UCSD-AML1 (cell line): ENCODE results near the gene NDEL1.
"Not testable (repeated sequence)": the region's sequence is repeated elsewhere in the genome, so short reads cannot be mapped to it uniquely, and the experiment has no call there.

Experiments used
- DNase-seq: peaks from one replicate; lab custom pipeline; 2025; ENCODE audit not compliant: unreplicated experiment; lab: John Stamatoyannopoulos, UW

The NDEL1 gene

DNA sequence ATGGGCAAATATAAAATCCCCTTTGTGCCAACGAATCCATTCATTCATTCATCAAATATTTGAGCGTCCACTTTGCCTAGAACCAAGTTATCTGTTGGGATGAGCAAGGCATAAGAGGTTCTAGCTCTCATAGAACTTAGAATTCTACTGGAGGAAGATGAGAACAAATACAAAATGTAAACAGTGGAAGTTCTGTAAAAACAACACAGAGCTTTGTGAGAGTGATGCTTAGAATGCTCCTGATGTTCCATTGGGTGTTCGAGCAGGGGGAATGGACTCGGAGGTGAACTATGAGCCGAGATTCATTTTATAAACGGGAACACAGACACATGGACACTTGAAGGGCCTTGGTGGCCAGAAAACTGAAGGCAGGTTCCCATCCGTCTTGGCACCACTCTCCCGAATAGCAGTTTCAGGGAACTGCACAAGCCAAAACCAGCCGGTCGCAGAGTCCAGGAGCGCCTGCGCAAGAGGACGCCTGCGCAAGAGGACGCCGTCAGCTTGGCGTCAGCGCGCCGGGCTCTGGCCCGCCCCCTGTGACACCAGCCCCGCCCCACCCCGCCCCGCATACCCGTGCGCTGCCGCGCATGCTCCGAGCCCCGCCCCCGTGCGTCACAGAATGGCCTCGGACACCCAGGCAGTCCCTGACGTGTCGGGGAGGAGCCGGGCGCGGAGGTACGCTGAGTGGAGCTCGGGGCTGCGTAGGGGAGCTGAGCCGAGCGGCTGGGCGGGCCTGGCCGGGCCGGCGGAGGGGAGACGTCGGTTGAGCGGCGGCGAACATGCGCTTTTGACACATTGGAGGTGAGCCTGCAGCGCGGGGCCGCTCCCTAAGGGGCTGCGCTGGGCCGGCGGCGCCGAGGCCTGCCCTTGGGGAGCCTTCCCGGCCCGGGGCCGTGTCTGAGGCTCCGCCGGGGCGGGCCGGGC, at the start of gene NDEL1:
NDEL1 (plus strand) TSS at position 640 of the 924 bp plus-strand sequence. CDS start 8,388 bp downstream, outside the sequence.
- peak; percentile 98 for DNase-seq

- no peak for DNase-seq
Observed at GRCh38 chr17:8386841-8387240, 48.8 kb upstream of the NDEL1 start.

GRCh38 chr17:8387914-8388651, 47.6 kb upstream of the NDEL1 start:
- no peak for DNase-seq

DNA sequence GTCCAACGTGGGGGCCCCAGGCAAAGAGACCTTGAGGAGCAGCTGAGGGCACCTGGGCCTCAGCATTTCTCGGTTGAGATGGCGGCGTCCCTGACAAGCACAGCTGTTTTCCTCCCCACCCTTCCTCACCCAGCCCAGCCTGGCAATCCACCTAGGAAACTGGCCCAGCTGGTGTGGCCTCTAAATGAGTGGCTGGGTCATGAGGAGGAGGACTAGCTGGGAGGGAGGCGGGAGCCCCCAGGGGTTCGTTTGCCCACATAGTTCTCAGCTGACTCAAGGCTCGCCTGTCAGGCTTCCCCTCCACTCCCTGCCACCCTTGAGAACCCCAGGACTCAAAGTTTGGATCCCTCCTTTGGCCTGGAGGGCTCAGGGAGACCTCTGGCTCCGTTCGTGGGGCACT, 44.0 kb upstream of the NDEL1 start:
- DNase-seq, result no peak

DNA sequence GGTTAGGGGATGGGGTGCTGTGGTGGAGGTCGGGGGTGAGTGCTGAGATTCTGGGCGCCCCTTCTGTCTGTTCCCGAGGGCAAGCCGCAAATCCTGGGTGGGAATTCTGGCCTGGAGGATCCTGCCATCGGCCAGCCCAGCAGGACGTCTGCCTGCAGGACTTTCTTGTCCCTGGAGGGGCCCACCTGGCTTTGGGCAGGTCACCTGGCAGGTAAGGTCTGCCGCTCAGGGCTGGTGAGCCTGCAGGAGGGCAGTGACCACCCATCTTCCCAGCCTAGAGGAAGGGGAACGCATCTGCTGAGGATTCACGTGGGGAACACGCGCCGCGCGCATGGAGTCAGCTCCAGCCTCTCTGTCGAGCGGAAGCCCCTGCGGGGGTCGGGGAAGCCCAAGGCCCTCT, 43.4 kb upstream of the NDEL1 start:
- no peak for DNase-seq

- no peak for DNase-seq
Observed at GRCh38 chr17:8392674-8393469, 42.8 kb upstream of the NDEL1 start.

DNA sequence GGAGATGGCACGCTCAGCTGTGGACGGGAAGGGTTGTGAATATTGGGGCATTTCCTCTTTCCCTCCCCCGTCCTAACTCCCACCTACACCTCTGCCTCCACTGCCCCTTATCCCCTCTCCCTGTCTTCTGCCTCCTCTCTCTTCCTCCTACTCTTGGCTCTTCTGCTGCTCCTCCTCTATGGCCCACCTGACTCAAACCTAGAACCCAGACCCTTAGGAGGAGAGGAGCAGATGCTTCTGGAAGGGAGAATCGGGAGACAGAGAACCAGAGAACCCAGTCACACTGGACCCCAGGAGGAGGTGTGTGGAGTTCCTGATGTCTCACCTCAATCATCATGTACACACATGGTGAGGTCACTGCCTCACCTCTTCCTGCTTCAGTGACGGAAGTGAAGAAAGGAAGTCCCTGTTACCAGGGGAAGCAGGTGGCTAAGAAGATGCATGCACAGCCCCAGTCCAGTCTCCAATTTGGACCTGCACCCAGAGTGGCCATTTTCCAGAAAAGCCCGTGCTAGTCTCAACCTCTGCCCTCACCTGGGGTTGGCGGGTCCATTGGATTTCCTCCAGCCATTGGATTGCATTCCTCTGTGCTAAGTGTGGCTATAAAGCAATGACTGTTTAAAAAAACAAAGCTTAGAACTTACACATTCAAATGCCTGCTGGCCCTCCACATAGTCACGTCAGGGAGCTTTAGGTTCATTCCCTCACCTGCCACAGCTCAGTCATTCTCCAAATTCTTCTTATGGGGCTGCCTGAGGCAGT, 42.0 kb upstream of the NDEL1 start:
- DNase-seq, result no peak

DNA sequence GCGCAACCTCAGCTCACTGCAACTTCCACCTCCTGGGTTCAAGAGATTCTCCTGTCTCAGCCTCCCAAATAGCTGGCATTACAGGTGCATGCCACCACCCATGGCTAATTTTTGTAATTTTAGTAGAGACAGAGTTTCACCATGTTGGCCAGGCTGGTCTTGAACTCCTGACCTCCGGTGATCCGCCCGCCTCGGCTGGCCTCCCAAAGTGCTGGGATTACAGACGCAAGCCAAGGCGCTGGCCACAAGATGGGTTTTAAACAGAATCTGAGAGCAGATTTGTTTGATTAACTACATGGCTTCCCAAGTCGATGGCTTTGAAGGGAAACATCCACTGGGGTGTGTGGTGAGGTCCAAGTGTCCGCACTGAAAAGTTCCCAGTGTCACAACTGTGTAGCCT, 41.2 kb upstream of the NDEL1 start:
- not testable (repeated sequence) for DNase-seq

GRCh38 chr17:8397636-8398035, 38.0 kb upstream of the NDEL1 start, which contains the start of gene RNF222:
TSS of gene RNF222 (minus strand) at chr17:8397827. CDS start at chr17:8393461, 4,366 bp downstream.
- no peak for DNase-seq

GRCh38 chr17:8398980-8399379, 36.7 kb upstream of the NDEL1 start:
- DNase-seq, result no peak

DNA sequence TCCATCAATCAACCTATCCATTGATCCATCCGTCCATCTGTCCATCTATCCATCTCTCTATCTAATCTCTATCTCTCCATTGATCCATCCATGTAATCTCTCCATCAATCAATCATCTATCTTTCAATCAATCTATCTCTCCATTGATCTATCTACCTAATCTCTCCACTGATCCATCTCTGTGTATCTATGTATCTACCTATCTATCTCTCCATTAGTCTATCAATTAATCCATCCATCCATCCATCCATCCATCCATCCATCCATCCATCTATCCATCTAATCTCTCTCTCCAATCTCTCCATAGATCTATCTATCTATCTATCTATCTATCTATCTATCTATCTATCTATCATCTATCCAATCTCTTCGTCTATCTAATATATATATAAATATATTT, 34.6 kb upstream of the NDEL1 start:
- no peak for DNase-seq

GRCh38 chr17:8402921-8403536, 32.7 kb upstream of the NDEL1 start:
- no peak for DNase-seq

DNA sequence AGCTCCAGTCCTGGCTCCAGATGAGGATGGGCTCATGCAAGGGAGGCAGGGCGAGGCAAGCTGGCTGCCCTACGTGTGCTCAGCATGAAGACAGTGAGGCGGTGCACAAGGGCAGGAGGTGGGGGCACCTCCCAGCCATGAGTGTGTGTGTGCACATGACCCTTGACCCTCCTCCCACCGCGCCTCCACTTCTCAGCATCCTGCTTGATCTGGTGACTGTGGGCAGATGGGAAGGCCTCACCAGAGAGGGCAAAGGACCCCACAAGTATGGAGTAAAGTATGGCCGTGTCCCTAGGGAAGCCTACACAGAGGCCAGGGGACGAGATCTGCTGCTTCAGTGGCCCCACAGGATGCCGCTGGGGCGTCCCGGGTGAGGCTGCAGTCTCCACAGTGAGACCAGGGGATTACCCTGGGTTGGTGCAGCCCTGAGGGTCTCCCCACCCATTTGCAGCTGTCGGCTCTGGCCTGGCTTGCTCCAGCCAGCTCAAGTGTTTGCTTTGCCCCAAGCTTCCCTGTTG, 30.1 kb upstream of the NDEL1 start:
- no peak for DNase-seq

DNA sequence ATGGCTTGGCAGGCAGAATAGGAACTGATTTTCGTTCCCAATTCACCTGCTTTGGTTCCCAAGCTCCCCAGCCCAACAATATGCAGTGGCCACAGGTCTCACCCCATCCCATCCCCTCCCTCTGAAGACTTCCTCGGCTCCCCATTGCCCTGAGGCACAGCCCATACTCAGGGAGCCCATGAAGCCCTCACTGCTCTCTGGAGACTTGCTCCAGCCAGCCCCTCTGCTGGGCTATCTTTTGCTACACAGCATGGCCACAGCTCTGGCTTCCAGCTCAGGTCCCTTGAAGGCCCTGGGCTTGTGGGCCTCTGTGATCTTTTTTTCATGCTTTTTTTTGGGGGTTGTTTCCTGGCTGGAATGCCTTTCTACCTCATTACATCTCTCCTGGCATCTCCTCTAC, 29.5 kb upstream of the NDEL1 start:
- DNase-seq, result no peak

DNA sequence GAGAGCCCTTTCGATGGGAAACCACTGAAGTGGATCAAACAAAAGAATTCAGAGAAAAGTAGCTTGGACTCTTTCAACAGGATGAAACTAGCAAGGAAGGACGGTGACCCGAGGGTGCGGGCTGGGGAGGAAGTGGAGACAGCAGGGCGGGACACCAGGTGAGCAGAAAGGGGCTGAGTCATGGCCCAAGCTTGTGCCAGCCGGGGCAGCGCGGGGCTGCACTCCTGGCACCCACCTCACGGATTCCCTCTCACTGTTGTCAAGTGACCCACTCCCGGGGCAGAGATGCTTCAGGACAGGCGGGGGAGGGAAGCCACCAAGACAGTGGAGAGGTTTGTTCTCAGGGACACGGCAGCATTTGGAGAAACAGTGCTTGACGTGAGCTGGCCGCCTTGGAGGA, 27.3 kb upstream of the NDEL1 start:
- DNase-seq, result no peak

DNA sequence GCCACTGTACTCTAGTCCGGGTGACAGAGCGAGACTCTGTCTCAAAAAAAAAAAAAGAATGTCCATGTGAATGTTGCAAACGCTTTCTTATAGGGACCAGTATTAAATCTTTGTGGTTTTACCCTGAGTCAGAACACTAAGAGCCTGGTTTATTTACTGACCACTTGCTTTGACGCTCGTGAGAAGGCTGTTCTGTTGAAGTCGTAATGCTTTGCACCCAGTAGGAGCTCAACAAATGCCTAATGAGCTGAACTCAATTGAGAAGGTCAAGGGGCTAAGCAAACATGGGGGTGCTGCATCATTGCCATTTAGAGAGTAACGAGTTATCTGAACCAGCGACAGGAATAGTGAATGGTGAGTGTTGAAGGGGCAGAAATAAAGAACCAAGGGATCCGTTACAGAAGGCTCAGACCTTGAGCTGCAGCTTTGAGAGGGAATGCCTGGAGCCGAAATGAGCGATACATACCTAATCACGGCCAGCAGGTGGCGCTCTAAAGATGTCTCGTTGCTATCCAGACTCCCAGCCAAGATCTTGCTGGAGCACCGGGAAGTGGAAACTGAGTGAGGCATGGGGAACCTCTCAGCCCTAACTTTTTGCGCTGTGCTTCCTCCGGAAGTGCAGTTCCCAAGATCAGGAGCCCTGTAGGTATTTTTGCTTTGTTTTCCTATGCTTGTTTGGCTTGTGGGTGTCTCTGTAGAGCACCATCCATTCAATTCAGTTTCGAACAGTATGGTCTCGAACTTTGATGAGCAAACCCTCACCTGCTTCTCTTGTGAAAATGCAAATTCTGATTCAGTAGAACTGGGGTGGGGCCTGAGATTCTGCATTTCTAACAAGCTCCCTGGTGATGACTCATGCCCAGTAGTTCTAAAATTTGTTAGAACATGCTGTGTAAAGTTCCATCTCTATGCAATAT, 25.5 kb upstream of the NDEL1 start:
- DNase-seq, result peak; percentile 83

DNA sequence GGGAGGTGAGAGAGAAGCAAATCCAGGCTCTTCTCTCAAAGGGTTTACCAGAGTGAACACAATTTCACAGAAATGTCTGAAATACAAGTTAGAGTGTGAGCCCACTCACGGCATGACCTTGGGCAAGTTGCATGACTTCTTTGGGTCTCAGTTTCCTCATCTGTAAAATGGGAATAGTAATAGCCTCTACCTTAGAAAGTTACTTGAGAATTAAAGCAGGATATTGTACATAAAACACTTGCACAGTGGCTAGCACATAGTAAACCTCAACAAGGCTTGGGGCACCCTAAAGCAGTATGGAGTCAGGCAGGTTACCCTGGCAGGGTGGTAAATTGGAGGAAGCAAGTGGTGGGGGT, 24.8 kb upstream of the NDEL1 start:
- no peak for DNase-seq

DNA sequence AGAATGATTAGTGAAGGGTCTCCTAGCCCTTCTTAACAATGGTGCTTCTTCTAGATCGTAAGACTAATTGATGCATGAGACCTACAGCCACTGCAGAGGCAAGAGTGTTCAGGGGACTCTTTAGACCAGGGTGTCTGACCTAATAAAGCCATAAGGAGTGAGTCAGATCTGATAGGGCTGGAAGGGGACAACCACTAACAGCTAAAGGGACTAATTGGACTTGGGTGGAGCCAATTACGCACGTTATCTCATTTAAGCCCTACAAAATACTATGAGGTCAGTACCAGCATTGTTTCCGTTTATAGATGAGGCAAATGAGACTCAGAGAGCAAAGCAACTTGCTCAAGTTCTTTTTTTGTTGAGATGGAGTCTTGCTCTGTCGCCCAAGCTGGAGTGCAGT, 23.6 kb upstream of the NDEL1 start:
- no peak for DNase-seq

- DNase-seq, result no peak
Observed at GRCh38 chr17:8413328-8413727, 22.4 kb upstream of the NDEL1 start.
